Measurements from ENCODE around the gene PADI2.

Gene PADI2

GRCh38 chr1:17018849-17019248, 100.4 kb downstream of the PADI2 start:
- DNase-seq (ENCODE audit: low spot score), result no peak

- DNase-seq (ENCODE audit: low spot score), result no peak
These were observed 101.8 kb downstream of the PADI2 start for GRCh38 chr1:17017435-17017834.

Measured in Ammon's horn (tissue), 1 donor.